HEK293 (cell line): ENCODE measurements around the gene PLPPR1.

Experiments used
- CTCF ChIA-PET: fragments of 350-600 bp; formaldehyde crosslinking; extraction: SDS; loops from one replicate; lab custom pipeline; 2021; ENCODE audit warnings: antibody characterized with exemption; lab: Yijun Ruan, JAX
- POLR2A ChIA-PET: fragments of 300-600 bp; formaldehyde crosslinking; extraction: SDS; loops from one replicate; lab custom pipeline; 2020; ENCODE audit warnings: antibody characterized with exemption, inconsistent platforms; lab: Yijun Ruan, JAX
- H3K27ac ChIP-seq: fragments of 200-500 bp; sonication (Bioruptor generic); 2 replicates; pipeline ENCODE4 v1.5.1; 2014; ENCODE audit warnings: low read depth, low read length, control low read depth, inconsistent platforms; ENCODE audit errors: extremely low read depth
- H3K36me3 ChIP-seq, 2 experiments: fragments of 200-500 bp in 1 of 2; sonication (Bioruptor generic) in 1 of 2; 1 replicate in 1 of 2; 2 replicates in 1 of 2; pipeline ENCODE4 v1.5.1; 2014 to 2017; ENCODE audit warnings: inconsistent platforms in 2 of 2, low read length in 2 of 2; ENCODE audit not compliant: control insufficient read depth in 2 of 2, insufficient read depth in 1 of 2
- H3K4me1 ChIP-seq: fragments of 200-500 bp; sonication (Bioruptor generic); 2 replicates; pipeline ENCODE4 v1.5.1; 2014; ENCODE audit warnings: mild to moderate bottlenecking, low read length, inconsistent platforms; ENCODE audit not compliant: control insufficient read depth, insufficient read depth
- H3K4me3 ChIP-seq: 2 replicates; pipeline ENCODE4 v1.5.1; 2011; ENCODE audit warnings: low read depth, mild to moderate bottlenecking, control low read depth, low read length, moderate library complexity
- H3K9me3 ChIP-seq: fragments of 200-500 bp; sonication (Bioruptor generic); 2 replicates; pipeline ENCODE4 v1.5.1; 2014; ENCODE audit warnings: low read depth, low read length, inconsistent platforms; ENCODE audit not compliant: control insufficient read depth, insufficient read depth
- BCL11A ChIP-seq: fragments of 450-650 bp; formaldehyde crosslinking; IDR thresholded peaks from 2 replicates; pipeline ENCODE4 v1.5.1; 2016; ENCODE audit warnings: low read depth, missing biosample characterization, missing genetic modification characterization
- BCL11B ChIP-seq: fragments of 450-650 bp; formaldehyde crosslinking; IDR thresholded peaks from 2 replicates; pipeline ENCODE4 v1.5.1; 2016; ENCODE audit warnings: low read depth, missing biosample characterization, missing genetic modification characterization
- GLIS2 ChIP-seq: fragments of 450-650 bp; formaldehyde crosslinking; IDR thresholded peaks from 2 replicates; pipeline ENCODE4 v1.5.1; 2016; ENCODE audit warnings: missing biosample characterization, missing genetic modification characterization
- ZBTB44 ChIP-seq: fragments of 450-650 bp; IDR thresholded peaks from 2 replicates; pipeline ENCODE4 v1.5.1; 2018; ENCODE audit warnings: missing biosample characterization, mild to moderate bottlenecking, missing genetic modification characterization
- ZFP41 ChIP-seq: fragments of 450-650 bp; formaldehyde crosslinking; IDR thresholded peaks from 2 replicates; pipeline ENCODE4 v1.5.1; 2016; ENCODE audit warnings: missing biosample characterization, missing genetic modification characterization, borderline replicate concordance
- ZFP69B ChIP-seq: fragments of 450-650 bp; formaldehyde crosslinking; IDR thresholded peaks from 2 replicates; pipeline ENCODE4 v1.5.1; 2016; ENCODE audit warnings: missing biosample characterization, missing genetic modification characterization
- ZNF18 ChIP-seq: fragments of 450-650 bp; formaldehyde crosslinking; IDR thresholded peaks from 2 replicates; pipeline ENCODE4 v1.5.1; 2016; ENCODE audit warnings: missing biosample characterization, missing genetic modification characterization
- ZNF184 ChIP-seq: fragments of 450-650 bp; IDR thresholded peaks from 2 replicates; pipeline ENCODE4 v1.5.1; 2018; ENCODE audit warnings: missing biosample characterization, mild to moderate bottlenecking, missing genetic modification characterization
- ZNF202 ChIP-seq: fragments of 450-650 bp; formaldehyde crosslinking; IDR thresholded peaks from 2 replicates; pipeline ENCODE4 v1.5.1; 2016; ENCODE audit warnings: missing biosample characterization, missing genetic modification characterization, borderline replicate concordance
- ZNF211 ChIP-seq: fragments of 450-650 bp; formaldehyde crosslinking; IDR thresholded peaks from 2 replicates; pipeline ENCODE4 v1.5.1; 2016; ENCODE audit warnings: low read depth, missing biosample characterization, missing genetic modification characterization
- ZNF221 ChIP-seq: fragments of 450-650 bp; formaldehyde crosslinking; IDR thresholded peaks from 2 replicates; pipeline ENCODE4 v1.5.1; 2017; ENCODE audit warnings: missing biosample characterization, missing genetic modification characterization, borderline replicate concordance
- ZNF354C ChIP-seq: fragments of 450-650 bp; formaldehyde crosslinking; IDR thresholded peaks from 2 replicates; pipeline ENCODE4 v1.5.1; 2016; ENCODE audit warnings: missing biosample characterization, missing genetic modification characterization, low read depth, borderline replicate concordance
- ZNF394 ChIP-seq: fragments of 450-650 bp; formaldehyde crosslinking; IDR thresholded peaks from 2 replicates; pipeline ENCODE4 v1.5.1; 2016; ENCODE audit warnings: missing biosample characterization, missing genetic modification characterization, mild to moderate bottlenecking, moderate library complexity, borderline replicate concordance
- ZNF529 ChIP-seq: fragments of 450-650 bp; formaldehyde crosslinking; IDR thresholded peaks from 2 replicates; pipeline ENCODE4 v1.5.1; 2017; ENCODE audit warnings: missing genetic modification characterization, missing biosample characterization; ENCODE audit not compliant: insufficient replicate concordance
- ZNF785 ChIP-seq: fragments of 450-650 bp; formaldehyde crosslinking; IDR thresholded peaks from 2 replicates; pipeline ENCODE4 v1.5.1; 2016; ENCODE audit warnings: missing biosample characterization, missing genetic modification characterization
- ZNF791 ChIP-seq: fragments of 450-650 bp; formaldehyde crosslinking; IDR thresholded peaks from 2 replicates; pipeline ENCODE4 v1.5.1; 2016; ENCODE audit warnings: missing biosample characterization, missing genetic modification characterization
- TF ChIP-seq, protein P1 (sequence below): fragments of 450-650 bp; formaldehyde crosslinking; IDR thresholded peaks from 2 replicates; pipeline ENCODE4 v1.5.1; 2016; ENCODE audit warnings: missing biosample characterization, missing genetic modification characterization
- TF ChIP-seq, protein P2 (sequence below): fragments of 450-650 bp; formaldehyde crosslinking; IDR thresholded peaks from 2 replicates; pipeline ENCODE4 v1.5.0; 2017; ENCODE audit warnings: missing biosample characterization, missing genetic modification characterization, borderline replicate concordance
- TF ChIP-seq, protein P3 (sequence below): fragments of 450-650 bp; formaldehyde crosslinking; IDR thresholded peaks from 2 replicates; pipeline ENCODE4 v1.5.1; 2017; ENCODE audit warnings: missing biosample characterization, missing genetic modification characterization

The PLPPR1 gene

DNA sequence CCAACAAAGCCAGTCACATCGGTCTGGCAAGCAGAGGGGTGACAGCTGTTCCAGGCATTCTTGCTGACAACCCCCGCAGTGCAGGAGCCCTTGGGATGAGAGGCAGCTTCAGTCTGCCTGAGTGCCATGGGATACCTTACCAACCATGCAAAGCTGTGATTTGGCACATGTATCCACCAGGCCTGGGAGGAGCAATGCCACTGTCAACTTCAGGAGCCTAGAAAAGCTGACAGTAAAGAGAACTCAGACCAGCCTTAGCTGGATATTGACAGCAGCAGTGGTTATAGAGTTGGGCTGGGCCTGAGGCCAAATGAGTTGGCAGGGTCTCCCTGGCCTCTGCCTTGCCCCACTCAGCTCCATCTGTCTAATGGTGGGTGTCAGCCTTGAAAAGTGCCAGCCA lies 10.1 kb upstream of the PLPPR1 start (continued):
- TF ChIP-seq, protein P1, sequence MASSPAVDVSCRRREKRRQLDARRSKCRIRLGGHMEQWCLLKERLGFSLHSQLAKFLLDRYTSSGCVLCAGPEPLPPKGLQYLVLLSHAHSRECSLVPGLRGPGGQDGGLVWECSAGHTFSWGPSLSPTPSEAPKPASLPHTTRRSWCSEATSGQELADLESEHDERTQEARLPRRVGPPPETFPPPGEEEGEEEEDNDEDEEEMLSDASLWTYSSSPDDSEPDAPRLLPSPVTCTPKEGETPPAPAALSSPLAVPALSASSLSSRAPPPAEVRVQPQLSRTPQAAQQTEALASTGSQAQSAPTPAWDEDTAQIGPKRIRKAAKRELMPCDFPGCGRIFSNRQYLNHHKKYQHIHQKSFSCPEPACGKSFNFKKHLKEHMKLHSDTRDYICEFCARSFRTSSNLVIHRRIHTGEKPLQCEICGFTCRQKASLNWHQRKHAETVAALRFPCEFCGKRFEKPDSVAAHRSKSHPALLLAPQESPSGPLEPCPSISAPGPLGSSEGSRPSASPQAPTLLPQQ (tag by site-specific recombination), result no peak
- TF ChIP-seq ZNF202 (tag by site-specific recombination), result no peak
- no peak for TF ChIP-seq BCL11A (tag by site-specific recombination)
- TF ChIP-seq, all 188 proteins: peak for 0

- H3K4me3 ChIP-seq, result no peak overlapping the region
- H3K36me3 ChIP-seq, result no peaks in the 10 kb centered on the region
- H3K4me1 ChIP-seq, result no peaks in the 10 kb centered on the region
- no peak overlapping the region for H3K27ac ChIP-seq
- CTCF ChIA-PET, result interaction anchor here (0.7 kb wide), 1 partner anchor 208 kb away, joined by 3 read pairs; no protein-coding TSS in a partner anchor
- POLR2A ChIA-PET, result no interaction called here
- no peaks in the 10 kb centered on the region for H3K9me3 ChIP-seq
- no peak for TF ChIP-seq ZNF221
- TF ChIP-seq ZNF18, result no peak
- TF ChIP-seq ZFP69B (tag by site-specific recombination), result no peak
- no peak for TF ChIP-seq BCL11B (tag by site-specific recombination)
- TF ChIP-seq ZNF785 (tag by site-specific recombination), result no peak
- no peak for TF ChIP-seq ZBTB44 (tag by site-specific recombination)
- TF ChIP-seq ZNF529 (tag by site-specific recombination), result no peak
- TF ChIP-seq ZFP41 (tag by site-specific recombination), result no peak
- TF ChIP-seq, protein P2, sequence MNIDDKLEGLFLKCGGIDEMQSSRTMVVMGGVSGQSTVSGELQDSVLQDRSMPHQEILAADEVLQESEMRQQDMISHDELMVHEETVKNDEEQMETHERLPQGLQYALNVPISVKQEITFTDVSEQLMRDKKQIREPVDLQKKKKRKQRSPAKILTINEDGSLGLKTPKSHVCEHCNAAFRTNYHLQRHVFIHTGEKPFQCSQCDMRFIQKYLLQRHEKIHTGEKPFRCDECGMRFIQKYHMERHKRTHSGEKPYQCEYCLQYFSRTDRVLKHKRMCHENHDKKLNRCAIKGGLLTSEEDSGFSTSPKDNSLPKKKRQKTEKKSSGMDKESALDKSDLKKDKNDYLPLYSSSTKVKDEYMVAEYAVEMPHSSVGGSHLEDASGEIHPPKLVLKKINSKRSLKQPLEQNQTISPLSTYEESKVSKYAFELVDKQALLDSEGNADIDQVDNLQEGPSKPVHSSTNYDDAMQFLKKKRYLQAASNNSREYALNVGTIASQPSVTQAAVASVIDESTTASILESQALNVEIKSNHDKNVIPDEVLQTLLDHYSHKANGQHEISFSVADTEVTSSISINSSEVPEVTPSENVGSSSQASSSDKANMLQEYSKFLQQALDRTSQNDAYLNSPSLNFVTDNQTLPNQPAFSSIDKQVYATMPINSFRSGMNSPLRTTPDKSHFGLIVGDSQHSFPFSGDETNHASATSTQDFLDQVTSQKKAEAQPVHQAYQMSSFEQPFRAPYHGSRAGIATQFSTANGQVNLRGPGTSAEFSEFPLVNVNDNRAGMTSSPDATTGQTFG, result no peak
- TF ChIP-seq ZNF211 (tag by site-specific recombination), result no peak
- no peak for TF ChIP-seq GLIS2 (tag by site-specific recombination)
- no peak for TF ChIP-seq ZNF184
- no peak for TF ChIP-seq ZNF354C (tag by site-specific recombination)
- TF ChIP-seq, protein P3, sequence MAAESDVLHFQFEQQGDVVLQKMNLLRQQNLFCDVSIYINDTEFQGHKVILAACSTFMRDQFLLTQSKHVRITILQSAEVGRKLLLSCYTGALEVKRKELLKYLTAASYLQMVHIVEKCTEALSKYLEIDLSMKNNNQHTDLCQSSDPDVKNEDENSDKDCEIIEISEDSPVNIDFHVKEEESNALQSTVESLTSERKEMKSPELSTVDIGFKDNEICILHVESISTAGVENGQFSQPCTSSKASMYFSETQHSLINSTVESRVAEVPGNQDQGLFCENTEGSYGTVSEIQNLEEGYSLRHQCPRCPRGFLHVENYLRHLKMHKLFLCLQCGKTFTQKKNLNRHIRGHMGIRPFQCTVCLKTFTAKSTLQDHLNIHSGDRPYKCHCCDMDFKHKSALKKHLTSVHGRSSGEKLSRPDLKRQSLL, result no peak
- TF ChIP-seq ZNF791 (tag by site-specific recombination), result no peak
- TF ChIP-seq ZNF394 (tag by site-specific recombination), result no peak
Measured at GRCh38 chr9:101022704-101023103, 5.8 kb upstream of the PLPPR1 start.
